BLaER1 treated with 17β-estradiol and CSF1 and Interleukin-3, amounts not matched to agents 10 nM and 100 nM (cell line): ENCODE data around the gene PLIN1.

Source experiments
- H3K27ac ChIP-seq, 11 experiments: shearing (Covaris generic); formaldehyde crosslinking; 2 replicates each; pipeline ENCODE4 v1.8.1; 2022
- H3K27me3 ChIP-seq, 11 experiments: shearing (Covaris generic); formaldehyde crosslinking; 2 replicates each; pipeline ENCODE4 v1.8.1; 2022
- H3K36me3 ChIP-seq, 11 experiments: shearing (Covaris generic); formaldehyde crosslinking; 2 replicates each; pipeline ENCODE4 v1.8.1; 2022
- H3K4me1 ChIP-seq, 10 experiments: shearing (Covaris generic); formaldehyde crosslinking; 2 replicates each; pipeline ENCODE4 v1.8.1; 2022
- H3K4me2 ChIP-seq, 11 experiments: shearing (Covaris generic); formaldehyde crosslinking; 2 replicates each; pipeline ENCODE4 v1.8.1; 2022
- H3K4me3 ChIP-seq, 10 experiments: shearing (Covaris generic); formaldehyde crosslinking; 2 replicates each; pipeline ENCODE4 v1.8.1; 2022
- H3K9ac ChIP-seq, 11 experiments: shearing (Covaris generic); formaldehyde crosslinking; 2 replicates each; pipeline ENCODE4 v1.8.1; 2022
- H3K9me3 ChIP-seq, 11 experiments: shearing (Covaris generic); formaldehyde crosslinking; replicated peaks in 1 of 11; 2 replicates each; pipeline ENCODE4 v1.8.1; 2022
- H4K20me1 ChIP-seq, 11 experiments: shearing (Covaris generic); formaldehyde crosslinking; 2 replicates each; pipeline ENCODE4 v1.8.1; 2022
- Cebpa-rat ChIP-seq, 11 experiments: shearing (Covaris generic); IDR thresholded peaks; 2 replicates each; pipeline ENCODE4 v1.8.1; 2022

The PLIN1 gene, protein sequence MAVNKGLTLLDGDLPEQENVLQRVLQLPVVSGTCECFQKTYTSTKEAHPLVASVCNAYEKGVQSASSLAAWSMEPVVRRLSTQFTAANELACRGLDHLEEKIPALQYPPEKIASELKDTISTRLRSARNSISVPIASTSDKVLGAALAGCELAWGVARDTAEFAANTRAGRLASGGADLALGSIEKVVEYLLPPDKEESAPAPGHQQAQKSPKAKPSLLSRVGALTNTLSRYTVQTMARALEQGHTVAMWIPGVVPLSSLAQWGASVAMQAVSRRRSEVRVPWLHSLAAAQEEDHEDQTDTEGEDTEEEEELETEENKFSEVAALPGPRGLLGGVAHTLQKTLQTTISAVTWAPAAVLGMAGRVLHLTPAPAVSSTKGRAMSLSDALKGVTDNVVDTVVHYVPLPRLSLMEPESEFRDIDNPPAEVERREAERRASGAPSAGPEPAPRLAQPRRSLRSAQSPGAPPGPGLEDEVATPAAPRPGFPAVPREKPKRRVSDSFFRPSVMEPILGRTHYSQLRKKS

DNA sequence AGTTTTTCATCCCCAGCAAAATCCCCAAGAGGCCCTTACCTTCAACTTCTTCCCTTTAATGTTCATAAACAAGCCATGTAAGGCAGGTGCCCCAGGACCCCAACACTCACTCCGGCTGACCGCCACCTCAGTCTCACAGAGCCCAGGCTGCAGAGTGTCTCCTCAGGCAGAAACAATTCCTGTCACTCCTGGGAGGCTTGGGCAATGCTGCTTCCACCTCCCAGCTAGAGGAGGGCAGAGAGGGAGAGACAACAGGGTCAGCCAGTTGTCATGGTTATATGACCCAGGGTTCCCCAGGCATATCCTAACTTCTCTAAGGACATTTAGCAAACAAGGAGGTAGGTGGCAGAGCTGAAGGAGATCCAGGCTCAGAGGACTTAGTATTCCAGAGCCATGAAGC lies at the start of gene PLIN1:
TSS of gene PLIN1 (minus strand) at position 156 of the 400 bp plus-strand sequence. CDS start 1,878 bp downstream, outside the sequence.
- H3K27ac ChIP-seq = no peak within 1 kb of the TSS
- H4K20me1 ChIP-seq = no peaks in the 10 kb centered on the region
- no peaks in the 10 kb centered on the region for H3K27me3 ChIP-seq
- H3K4me1 ChIP-seq = no peaks in the 10 kb centered on the region
- TF ChIP-seq Cebpa-rat (IDR thresholded peaks at IDR 0.05) = no peak
- H3K9me3 ChIP-seq = no peaks in the 10 kb centered on the region
- H3K36me3 ChIP-seq = no peaks in the 10 kb centered on the region
- H3K4me3 ChIP-seq = no peak within 1 kb of the TSS
- H3K9ac ChIP-seq = no peak within 1 kb of the TSS
- no peak within 1 kb of the TSS for H3K4me2 ChIP-seq

GRCh38 chr15:89728254-89728653 lies 49.1 kb upstream of the PLIN1 start:
- no peak overlapping the region for H3K27ac ChIP-seq
- H3K4me3 ChIP-seq = no peak overlapping the region
- H4K20me1 ChIP-seq = no peaks in the 10 kb centered on the region; a peak in 1 of 22 replicates
- H3K9me3 ChIP-seq = peaks cover 9 to 18% (median 14%) of the 10 kb centered on the region in 11 experiments; a peak in 21 of 22 replicates
- H3K27me3 ChIP-seq = no peaks in the 10 kb centered on the region
- no peak for TF ChIP-seq Cebpa-rat (IDR thresholded peaks at IDR 0.05)
- no peaks in the 10 kb centered on the region for H3K4me1 ChIP-seq
- no peak overlapping the region for H3K9ac ChIP-seq
- H3K4me2 ChIP-seq = no peak overlapping the region
- no peaks in the 10 kb centered on the region for H3K36me3 ChIP-seq

- peaks cover 9 to 20% (median 15%) of the 10 kb centered on the region in 11 experiments; a peak in 21 of 22 replicates for H3K9me3 ChIP-seq
Observed at GRCh38 chr15:89725064-89725463, 45.9 kb upstream of the PLIN1 start.

DNA sequence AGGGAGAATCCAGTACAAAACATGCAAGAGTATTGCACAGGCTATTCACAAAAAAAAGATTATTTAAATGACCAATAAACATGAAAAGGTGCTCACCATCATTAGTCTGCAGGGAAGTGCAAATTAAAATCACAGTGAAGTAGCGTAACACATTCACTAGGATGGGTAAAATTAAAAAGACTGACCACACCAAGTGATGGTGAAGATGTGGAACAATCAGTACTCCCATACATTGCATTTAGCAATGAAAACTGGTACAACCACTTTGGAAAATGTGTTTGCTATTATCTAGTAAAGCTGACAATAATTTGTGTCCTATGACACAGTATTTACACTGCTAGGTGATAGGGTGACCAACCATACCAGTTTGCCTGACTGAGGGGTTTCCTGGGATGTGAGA lies 45.5 kb upstream of the PLIN1 start:
- no peak overlapping the region for H3K27ac ChIP-seq
- no peak overlapping the region for H3K4me3 ChIP-seq
- no peaks in the 10 kb centered on the region for H3K27me3 ChIP-seq
- no peak overlapping the region for H3K4me2 ChIP-seq
- H4K20me1 ChIP-seq = no peaks in the 10 kb centered on the region; a peak in 1 of 22 replicates
- no peak for TF ChIP-seq Cebpa-rat (IDR thresholded peaks at IDR 0.05)
- no peaks in the 10 kb centered on the region for H3K36me3 ChIP-seq
- no peaks in the 10 kb centered on the region for H3K4me1 ChIP-seq
- no peak overlapping the region for H3K9ac ChIP-seq
- peaks cover 9 to 20% (median 15%) of the 10 kb centered on the region in 11 experiments; a peak in 21 of 22 replicates for H3K9me3 ChIP-seq

More at GRCh38 chr15:89725064-89725463, 45.9 kb upstream of the PLIN1 start:
- Histone ChIP-seq H3K36me3 (no peaks in the 10 kb centered on the region), H3K27me3 (no peaks in the 10 kb centered on the region), H3K4me3 (no peak overlapping the region), H3K9ac (no peak overlapping the region), H3K4me2 (no peak overlapping the region), H4K20me1 (no peaks in the 10 kb centered on the region; a peak in 1 of 22 replicates), H3K27ac (no peak overlapping the region), H3K4me1 (no peaks in the 10 kb centered on the region)
- no peak for TF ChIP-seq Cebpa-rat (IDR thresholded peaks at IDR 0.05)

DNA sequence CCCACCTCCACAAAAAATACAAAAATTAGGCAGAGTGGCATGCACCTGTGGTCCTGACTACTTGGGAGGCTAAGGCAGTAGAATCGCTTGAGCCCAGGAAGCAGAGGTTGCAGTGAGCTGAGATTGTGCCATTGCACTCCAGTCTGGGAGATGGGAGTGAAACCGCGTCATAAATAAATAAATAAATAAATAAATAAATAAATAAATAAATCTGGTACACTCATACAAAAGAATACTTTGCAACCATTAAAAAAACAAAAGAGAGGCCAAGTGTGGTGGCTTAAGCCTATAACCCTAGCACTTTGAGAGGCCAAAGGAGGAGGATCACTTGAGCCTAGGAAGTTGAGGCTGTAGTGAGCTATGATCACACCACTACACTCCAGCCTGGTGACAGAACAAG lies 43.9 kb upstream of the PLIN1 start:
- TF ChIP-seq Cebpa-rat (IDR thresholded peaks at IDR 0.05) = no peak
- Histone ChIP-seq H4K20me1 (no peaks in the 10 kb centered on the region), H3K27me3 (no peaks in the 10 kb centered on the region)

GRCh38 chr15:89714775-89715174 lies 35.6 kb upstream of the PLIN1 start:
- H3K4me3 ChIP-seq = no peak overlapping the region
- H3K36me3 ChIP-seq = no peaks in the 10 kb centered on the region
- no peak overlapping the region for H3K27ac ChIP-seq
- H3K4me2 ChIP-seq = no peak overlapping the region
- no peaks in the 10 kb centered on the region for H3K9me3 ChIP-seq
- H3K4me1 ChIP-seq = no peaks in the 10 kb centered on the region
- no peaks in the 10 kb centered on the region for H4K20me1 ChIP-seq
- H3K27me3 ChIP-seq = no peaks in the 10 kb centered on the region
- H3K9ac ChIP-seq = no peak overlapping the region
- TF ChIP-seq Cebpa-rat (IDR thresholded peaks at IDR 0.05) = no peak

More for the DNA sequence above, 43.9 kb upstream of the PLIN1 start:
- no peak overlapping the region for H3K4me3 ChIP-seq
- H3K4me1 ChIP-seq = no peaks in the 10 kb centered on the region
- peaks cover 9 to 20% (median 15%) of the 10 kb centered on the region in 11 experiments; a peak in 21 of 22 replicates for H3K9me3 ChIP-seq
- no peak overlapping the region for H3K4me2 ChIP-seq
- H3K9ac ChIP-seq = no peak overlapping the region
- no peak overlapping the region for H3K27ac ChIP-seq
- H3K36me3 ChIP-seq = no peaks in the 10 kb centered on the region

DNA sequence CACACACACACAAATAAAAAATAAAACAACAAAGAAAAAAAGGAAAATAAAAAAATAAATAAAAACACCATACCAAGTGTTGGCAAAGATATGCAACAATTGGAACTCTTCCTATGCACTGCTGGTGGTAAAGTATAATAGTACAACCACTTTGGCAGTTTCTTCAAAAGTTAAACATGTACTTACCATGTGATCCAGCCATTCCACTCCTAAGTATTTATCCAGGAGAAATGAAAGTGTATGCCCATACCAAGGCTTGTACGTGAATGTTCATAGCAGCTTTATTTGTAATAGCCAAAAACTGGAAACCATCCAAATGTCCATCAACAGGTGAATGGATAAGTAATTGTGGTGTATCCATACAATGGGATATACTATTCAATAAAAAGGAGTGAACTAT lies 28.4 kb upstream of the PLIN1 start:
- Histone ChIP-seq H3K9ac (no peak overlapping the region), H3K9me3 (no peaks in the 10 kb centered on the region), H3K4me1 (no peaks in the 10 kb centered on the region), H3K27me3 (no peaks in the 10 kb centered on the region), H3K36me3 (no peaks in the 10 kb centered on the region), H3K4me2 (no peak overlapping the region), H4K20me1 (no peaks in the 10 kb centered on the region), H3K27ac (no peak overlapping the region), H3K4me3 (no peak overlapping the region)
- TF ChIP-seq Cebpa-rat (IDR thresholded peaks at IDR 0.05) = no peak

GRCh38 chr15:89704411-89704810 lies 25.2 kb upstream of the PLIN1 start:
- Histone ChIP-seq H4K20me1 (no peaks in the 10 kb centered on the region), H3K4me3 (no peak overlapping the region), H3K4me2 (no peak overlapping the region), H3K4me1 (no peaks in the 10 kb centered on the region), H3K27me3 (no peaks in the 10 kb centered on the region), H3K36me3 (no peaks in the 10 kb centered on the region), H3K27ac (no peak overlapping the region), H3K9me3 (no peaks in the 10 kb centered on the region), H3K9ac (no peak overlapping the region)
- no peak for TF ChIP-seq Cebpa-rat (IDR thresholded peaks at IDR 0.05)

DNA sequence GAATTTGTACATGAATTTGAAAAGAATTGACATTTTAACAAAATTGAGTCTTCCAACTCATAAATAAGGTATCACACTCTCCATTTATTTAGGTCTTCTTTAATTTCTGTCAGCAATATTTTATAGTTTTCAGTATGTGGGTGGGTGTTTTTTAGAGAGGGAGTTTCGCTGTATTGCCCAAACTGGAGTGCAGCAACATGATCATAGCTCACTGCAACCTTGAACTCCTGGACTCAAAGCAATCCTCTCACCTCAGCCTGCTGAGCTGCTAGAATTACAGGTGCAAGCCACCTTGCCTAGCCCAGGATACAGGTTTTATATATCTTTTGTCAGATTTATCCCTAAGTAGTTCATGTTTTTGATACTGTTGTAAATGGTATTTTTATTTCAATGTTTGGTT lies 16.0 kb upstream of the PLIN1 start:
- Histone ChIP-seq H3K4me1 (no peaks in the 10 kb centered on the region), H3K4me2 (no peak overlapping the region), H3K36me3 (no peaks in the 10 kb centered on the region), H3K27ac (no peak overlapping the region), H3K27me3 (no peaks in the 10 kb centered on the region), H3K9me3 (peaks cover 5 to 8% (median 7%) of the 10 kb centered on the region in 11 experiments; a peak in 8 of 22 replicates), H4K20me1 (no peaks in the 10 kb centered on the region), H3K4me3 (no peak overlapping the region), H3K9ac (no peak overlapping the region)
- TF ChIP-seq Cebpa-rat (IDR thresholded peaks at IDR 0.05) = no peak

DNA sequence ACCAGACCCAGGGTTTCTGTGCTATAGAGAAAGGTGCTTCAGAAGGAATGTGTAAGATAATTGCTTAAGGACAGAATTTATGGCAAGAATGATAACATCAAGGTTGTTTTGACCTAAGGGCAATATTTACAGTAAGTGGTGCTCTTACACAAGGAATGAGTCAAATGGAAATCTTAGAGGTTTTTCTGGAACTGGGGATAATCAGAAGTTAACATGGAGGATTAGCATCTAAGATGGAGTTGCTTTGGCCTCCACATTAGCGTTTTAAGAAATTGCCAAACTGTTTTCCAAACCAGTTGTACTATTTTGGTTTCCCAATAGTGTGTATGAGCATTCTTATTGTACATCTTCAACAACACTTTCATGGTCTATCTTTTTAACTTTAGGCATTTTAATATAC lies 14.5 kb upstream of the PLIN1 start:
- no peak overlapping the region for H3K4me3 ChIP-seq
- H3K36me3 ChIP-seq = no peaks in the 10 kb centered on the region
- no peaks in the 10 kb centered on the region for H3K4me1 ChIP-seq
- no peak overlapping the region for H3K4me2 ChIP-seq
- H4K20me1 ChIP-seq = no peaks in the 10 kb centered on the region
- no peak for TF ChIP-seq Cebpa-rat (IDR thresholded peaks at IDR 0.05)
- no peak overlapping the region for H3K27ac ChIP-seq
- H3K9me3 ChIP-seq = peaks cover 5 to 10% (median 8%) of the 10 kb centered on the region in 11 experiments; a peak in 8 of 22 replicates
- no peaks in the 10 kb centered on the region for H3K27me3 ChIP-seq
- H3K9ac ChIP-seq = no peak overlapping the region
